Measurements from ENCODE around the gene VCP.
"Not testable (repeated sequence)": the region's sequence is repeated elsewhere in the genome, so short reads cannot be mapped to it uniquely, and the experiment has no call there.

VCP gene

DNA sequence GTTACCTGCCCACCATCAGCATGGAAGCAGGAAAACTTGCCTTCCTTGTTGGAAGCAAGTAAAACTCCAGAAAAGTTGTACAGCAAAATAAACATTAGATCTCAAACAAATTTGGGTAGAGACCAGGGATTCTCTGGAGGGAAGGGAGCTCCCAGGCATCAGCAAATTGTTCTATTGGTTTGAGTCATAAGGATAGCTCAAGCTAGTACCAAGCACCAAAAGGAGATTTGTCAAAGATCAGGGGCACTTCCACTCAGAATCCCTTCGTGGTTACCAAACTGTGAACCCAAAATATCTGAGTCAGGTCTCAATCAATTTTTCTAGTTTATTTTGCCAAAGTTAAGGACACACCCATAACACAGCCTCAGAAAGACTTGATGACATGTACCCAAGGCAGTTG, 45.1 kb downstream of the VCP start:
- Histone ChIP-seq H3K4me1 (ENCODE audit: control insufficient read depth, insufficient read depth, low read length) (no peaks in the 10 kb centered on the region), H3K36me3 (ENCODE audit: control insufficient read depth in 2 of 2, insufficient read depth in 1 of 2, low read length in 2 of 2) (no peaks in the 10 kb centered on the region), H3K27ac (ENCODE audit: extremely low read depth, low read depth, low read length) (no peak overlapping the region), H3K9me3 (ENCODE audit: control insufficient read depth, insufficient read depth, low read depth, low read length) (no peaks in the 10 kb centered on the region), H3K4me3 (ENCODE audit: low read depth, low read length) (no peak overlapping the region)
- TF ChIP-seq SP3 (tag by site-specific recombination; IDR thresholded peaks at IDR 0.05), result no peak
- TF ChIP-seq, protein P1, sequence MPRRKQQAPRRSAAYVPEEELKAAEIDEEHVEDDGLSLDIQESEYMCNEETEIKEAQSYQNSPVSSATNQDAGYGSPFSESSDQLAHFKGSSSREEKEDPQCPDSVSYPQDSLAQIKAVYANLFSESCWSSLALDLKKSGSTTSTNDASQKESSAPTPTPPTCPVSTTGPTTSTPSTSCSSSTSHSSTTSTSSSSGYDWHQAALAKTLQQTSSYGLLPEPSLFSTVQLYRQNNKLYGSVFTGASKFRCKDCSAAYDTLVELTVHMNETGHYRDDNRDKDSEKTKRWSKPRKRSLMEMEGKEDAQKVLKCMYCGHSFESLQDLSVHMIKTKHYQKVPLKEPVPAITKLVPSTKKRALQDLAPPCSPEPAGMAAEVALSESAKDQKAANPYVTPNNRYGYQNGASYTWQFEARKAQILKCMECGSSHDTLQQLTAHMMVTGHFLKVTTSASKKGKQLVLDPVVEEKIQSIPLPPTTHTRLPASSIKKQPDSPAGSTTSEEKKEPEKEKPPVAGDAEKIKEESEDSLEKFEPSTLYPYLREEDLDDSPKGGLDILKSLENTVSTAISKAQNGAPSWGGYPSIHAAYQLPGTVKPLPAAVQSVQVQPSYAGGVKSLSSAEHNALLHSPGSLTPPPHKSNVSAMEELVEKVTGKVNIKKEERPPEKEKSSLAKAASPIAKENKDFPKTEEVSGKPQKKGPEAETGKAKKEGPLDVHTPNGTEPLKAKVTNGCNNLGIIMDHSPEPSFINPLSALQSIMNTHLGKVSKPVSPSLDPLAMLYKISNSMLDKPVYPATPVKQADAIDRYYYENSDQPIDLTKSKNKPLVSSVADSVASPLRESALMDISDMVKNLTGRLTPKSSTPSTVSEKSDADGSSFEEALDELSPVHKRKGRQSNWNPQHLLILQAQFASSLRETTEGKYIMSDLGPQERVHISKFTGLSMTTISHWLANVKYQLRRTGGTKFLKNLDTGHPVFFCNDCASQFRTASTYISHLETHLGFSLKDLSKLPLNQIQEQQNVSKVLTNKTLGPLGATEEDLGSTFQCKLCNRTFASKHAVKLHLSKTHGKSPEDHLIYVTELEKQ (tag by site-specific recombination; IDR thresholded peaks at IDR 0.05; ENCODE audit: borderline replicate concordance), result no peak
- TF ChIP-seq KLF1 (tag by site-specific recombination; IDR thresholded peaks at IDR 0.05), result no peak
- no peak for TF ChIP-seq ZNF10 (tag by site-specific recombination; IDR thresholded peaks at IDR 0.05)
- ChIA-PET POLR2A (no interaction called here), CTCF (interaction anchor here (0.8 to 1.6 kb wide), 4 partner anchors 12 to 312 kb away, joined by 3 to 6 read pairs (median 5); no protein-coding TSS in a partner anchor)

DNA sequence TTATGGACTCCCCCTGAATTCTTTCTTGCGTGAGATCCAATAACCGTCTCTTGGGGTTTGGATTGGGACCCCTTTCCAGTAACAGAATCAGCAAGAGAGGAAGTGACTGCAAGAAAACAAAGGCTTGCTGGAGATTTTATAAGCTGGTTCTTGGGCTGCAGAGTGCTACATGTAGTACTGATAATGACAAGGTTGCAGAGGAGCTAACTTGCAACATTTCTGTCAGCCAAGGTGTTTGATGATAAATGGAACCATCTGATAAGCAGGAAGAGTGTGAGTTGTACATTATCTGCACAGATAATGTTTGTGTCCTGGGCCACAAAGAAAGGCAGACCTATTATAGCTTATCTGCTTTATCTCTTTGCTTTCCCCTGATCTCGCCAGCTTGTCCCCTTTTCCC, 45.8 kb downstream of the VCP start:
- TF ChIP-seq ZNF341 (tag by site-specific recombination; IDR thresholded peaks at IDR 0.05; ENCODE audit: low read depth) (no peak), ZNF311 (tag by site-specific recombination; IDR thresholded peaks at IDR 0.05; ENCODE audit: borderline replicate concordance) (no peak), ZNF426 (tag by site-specific recombination; IDR thresholded peaks at IDR 0.05) (no peak), ZBTB8A (tag by site-specific recombination; IDR thresholded peaks at IDR 0.05) (no peak), ZBTB7A (tag by site-specific recombination; IDR thresholded peaks at IDR 0.05; ENCODE audit: low read depth) (no peak), ZNF558 (tag by site-specific recombination; IDR thresholded peaks at IDR 0.05) (no peak), ZNF202 (tag by site-specific recombination; IDR thresholded peaks at IDR 0.05; ENCODE audit: borderline replicate concordance) (no peak), ZNF501 (tag by site-specific recombination; IDR thresholded peaks at IDR 0.05) (no peak), ZNF174 (tag by site-specific recombination; IDR thresholded peaks at IDR 0.05) (no peak), REPIN1 (tag by site-specific recombination; IDR thresholded peaks at IDR 0.05; ENCODE audit: low read depth) (no peak), FEZF1 (tag by site-specific recombination; IDR thresholded peaks at IDR 0.05) (no peak), ZNF416 (tag by site-specific recombination; IDR thresholded peaks at IDR 0.05) (no peak)
- TF ChIP-seq, protein P2, sequence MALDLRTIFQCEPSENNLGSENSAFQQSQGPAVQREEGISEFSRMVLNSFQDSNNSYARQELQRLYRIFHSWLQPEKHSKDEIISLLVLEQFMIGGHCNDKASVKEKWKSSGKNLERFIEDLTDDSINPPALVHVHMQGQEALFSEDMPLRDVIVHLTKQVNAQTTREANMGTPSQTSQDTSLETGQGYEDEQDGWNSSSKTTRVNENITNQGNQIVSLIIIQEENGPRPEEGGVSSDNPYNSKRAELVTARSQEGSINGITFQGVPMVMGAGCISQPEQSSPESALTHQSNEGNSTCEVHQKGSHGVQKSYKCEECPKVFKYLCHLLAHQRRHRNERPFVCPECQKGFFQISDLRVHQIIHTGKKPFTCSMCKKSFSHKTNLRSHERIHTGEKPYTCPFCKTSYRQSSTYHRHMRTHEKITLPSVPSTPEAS (tag by site-specific recombination; IDR thresholded peaks at IDR 0.05), result no peak
- TF ChIP-seq, protein P3, sequence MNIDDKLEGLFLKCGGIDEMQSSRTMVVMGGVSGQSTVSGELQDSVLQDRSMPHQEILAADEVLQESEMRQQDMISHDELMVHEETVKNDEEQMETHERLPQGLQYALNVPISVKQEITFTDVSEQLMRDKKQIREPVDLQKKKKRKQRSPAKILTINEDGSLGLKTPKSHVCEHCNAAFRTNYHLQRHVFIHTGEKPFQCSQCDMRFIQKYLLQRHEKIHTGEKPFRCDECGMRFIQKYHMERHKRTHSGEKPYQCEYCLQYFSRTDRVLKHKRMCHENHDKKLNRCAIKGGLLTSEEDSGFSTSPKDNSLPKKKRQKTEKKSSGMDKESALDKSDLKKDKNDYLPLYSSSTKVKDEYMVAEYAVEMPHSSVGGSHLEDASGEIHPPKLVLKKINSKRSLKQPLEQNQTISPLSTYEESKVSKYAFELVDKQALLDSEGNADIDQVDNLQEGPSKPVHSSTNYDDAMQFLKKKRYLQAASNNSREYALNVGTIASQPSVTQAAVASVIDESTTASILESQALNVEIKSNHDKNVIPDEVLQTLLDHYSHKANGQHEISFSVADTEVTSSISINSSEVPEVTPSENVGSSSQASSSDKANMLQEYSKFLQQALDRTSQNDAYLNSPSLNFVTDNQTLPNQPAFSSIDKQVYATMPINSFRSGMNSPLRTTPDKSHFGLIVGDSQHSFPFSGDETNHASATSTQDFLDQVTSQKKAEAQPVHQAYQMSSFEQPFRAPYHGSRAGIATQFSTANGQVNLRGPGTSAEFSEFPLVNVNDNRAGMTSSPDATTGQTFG (tag by site-specific recombination; IDR thresholded peaks at IDR 0.05; ENCODE audit: borderline replicate concordance), result no peak
- TF ChIP-seq, protein P4, sequence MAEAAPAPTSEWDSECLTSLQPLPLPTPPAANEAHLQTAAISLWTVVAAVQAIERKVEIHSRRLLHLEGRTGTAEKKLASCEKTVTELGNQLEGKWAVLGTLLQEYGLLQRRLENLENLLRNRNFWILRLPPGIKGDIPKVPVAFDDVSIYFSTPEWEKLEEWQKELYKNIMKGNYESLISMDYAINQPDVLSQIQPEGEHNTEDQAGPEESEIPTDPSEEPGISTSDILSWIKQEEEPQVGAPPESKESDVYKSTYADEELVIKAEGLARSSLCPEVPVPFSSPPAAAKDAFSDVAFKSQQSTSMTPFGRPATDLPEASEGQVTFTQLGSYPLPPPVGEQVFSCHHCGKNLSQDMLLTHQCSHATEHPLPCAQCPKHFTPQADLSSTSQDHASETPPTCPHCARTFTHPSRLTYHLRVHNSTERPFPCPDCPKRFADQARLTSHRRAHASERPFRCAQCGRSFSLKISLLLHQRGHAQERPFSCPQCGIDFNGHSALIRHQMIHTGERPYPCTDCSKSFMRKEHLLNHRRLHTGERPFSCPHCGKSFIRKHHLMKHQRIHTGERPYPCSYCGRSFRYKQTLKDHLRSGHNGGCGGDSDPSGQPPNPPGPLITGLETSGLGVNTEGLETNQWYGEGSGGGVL (tag by site-specific recombination; IDR thresholded peaks at IDR 0.05), result no peak
- TF ChIP-seq, protein P5, sequence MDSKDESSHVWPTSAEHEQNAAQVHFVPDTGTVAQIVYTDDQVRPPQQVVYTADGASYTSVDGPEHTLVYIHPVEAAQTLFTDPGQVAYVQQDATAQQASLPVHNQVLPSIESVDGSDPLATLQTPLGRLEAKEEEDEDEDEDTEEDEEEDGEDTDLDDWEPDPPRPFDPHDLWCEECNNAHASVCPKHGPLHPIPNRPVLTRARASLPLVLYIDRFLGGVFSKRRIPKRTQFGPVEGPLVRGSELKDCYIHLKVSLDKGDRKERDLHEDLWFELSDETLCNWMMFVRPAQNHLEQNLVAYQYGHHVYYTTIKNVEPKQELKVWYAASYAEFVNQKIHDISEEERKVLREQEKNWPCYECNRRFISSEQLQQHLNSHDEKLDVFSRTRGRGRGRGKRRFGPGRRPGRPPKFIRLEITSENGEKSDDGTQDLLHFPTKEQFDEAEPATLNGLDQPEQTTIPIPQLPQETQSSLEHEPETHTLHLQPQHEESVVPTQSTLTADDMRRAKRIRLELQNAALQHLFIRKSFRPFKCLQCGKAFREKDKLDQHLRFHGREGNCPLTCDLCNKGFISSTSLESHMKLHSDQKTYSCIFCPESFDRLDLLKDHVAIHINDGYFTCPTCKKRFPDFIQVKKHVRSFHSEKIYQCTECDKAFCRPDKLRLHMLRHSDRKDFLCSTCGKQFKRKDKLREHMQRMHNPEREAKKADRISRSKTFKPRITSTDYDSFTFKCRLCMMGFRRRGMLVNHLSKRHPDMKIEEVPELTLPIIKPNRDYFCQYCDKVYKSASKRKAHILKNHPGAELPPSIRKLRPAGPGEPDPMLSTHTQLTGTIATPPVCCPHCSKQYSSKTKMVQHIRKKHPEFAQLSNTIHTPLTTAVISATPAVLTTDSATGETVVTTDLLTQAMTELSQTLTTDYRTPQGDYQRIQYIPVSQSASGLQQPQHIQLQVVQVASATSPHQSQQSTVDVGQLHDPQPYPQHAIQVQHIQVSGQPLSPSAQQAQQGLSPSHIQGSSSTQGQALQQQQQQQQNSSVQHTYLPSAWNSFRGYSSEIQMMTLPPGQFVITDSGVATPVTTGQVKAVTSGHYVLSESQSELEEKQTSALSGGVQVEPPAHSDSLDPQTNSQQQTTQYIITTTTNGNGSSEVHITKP (tag by site-specific recombination; IDR thresholded peaks at IDR 0.05), result no peak
- CTCF ChIA-PET, result interaction anchor here (0.6 to 1.7 kb wide), 6 partner anchors 12 to 312 kb away, joined by 3 to 7 read pairs (median 5); no protein-coding TSS in a partner anchor
- no peak overlapping the region for H3K27ac ChIP-seq (ENCODE audit: extremely low read depth, low read depth, low read length)

DNA sequence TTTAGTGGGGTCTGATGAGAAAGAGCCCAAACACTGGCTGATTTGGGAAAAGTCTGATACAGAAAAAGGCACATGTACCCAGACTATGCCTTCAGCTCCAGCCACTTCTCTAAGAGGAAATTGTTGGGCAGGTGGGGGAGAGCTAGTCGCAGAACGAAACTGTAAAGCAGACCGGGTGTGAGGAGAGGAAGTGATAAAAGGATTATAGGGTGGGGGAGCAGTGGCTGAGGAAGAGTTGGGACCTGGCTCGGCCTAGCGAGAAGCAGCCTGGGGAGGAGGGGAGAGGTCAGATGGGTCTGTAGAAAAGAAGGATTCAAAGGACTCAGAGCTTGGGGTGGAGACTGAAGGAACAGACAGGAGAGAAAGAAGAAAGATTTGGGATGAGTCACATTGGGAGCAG, 49.0 kb downstream of the VCP start:
- CTCF ChIA-PET; H3K27ac ChIP-seq (ENCODE audit: extremely low read depth, low read depth, low read length); POLR2A ChIA-PET; H3K4me1 ChIP-seq (ENCODE audit: control insufficient read depth, insufficient read depth, low read length); H3K4me3 ChIP-seq (ENCODE audit: low read depth, low read length); H3K36me3 ChIP-seq (ENCODE audit: control insufficient read depth in 2 of 2, insufficient read depth in 1 of 2, low read length in 2 of 2); H3K9me3 ChIP-seq (ENCODE audit: control insufficient read depth, insufficient read depth, low read depth, low read length): not testable (repeated sequence)

More for the DNA sequence above, 45.8 kb downstream of the VCP start:
- POLR2A ChIA-PET, result no interaction called here
- H3K4me1 ChIP-seq (ENCODE audit: control insufficient read depth, insufficient read depth, low read length), result no peaks in the 10 kb centered on the region
- H3K36me3 ChIP-seq (ENCODE audit: control insufficient read depth in 2 of 2, insufficient read depth in 1 of 2, low read length in 2 of 2), result no peaks in the 10 kb centered on the region
- H3K9me3 ChIP-seq (ENCODE audit: control insufficient read depth, insufficient read depth, low read depth, low read length), result no peaks in the 10 kb centered on the region
- H3K4me3 ChIP-seq (ENCODE audit: low read depth, low read length), result no peak overlapping the region
